Midbrain (tissue), 1 donor: Measurements from ENCODE around the gene RTP1.
"Not testable (repeated sequence)": the region's sequence is repeated elsewhere in the genome, so short reads cannot be mapped to it uniquely, and the experiment has no call there.

Experiments used
- DNase-seq: peaks from one replicate; lab custom pipeline; 2025; lab: John Stamatoyannopoulos, UW

The RTP1 gene, protein sequence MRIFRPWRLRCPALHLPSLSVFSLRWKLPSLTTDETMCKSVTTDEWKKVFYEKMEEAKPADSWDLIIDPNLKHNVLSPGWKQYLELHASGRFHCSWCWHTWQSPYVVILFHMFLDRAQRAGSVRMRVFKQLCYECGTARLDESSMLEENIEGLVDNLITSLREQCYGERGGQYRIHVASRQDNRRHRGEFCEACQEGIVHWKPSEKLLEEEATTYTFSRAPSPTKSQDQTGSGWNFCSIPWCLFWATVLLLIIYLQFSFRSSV

GRCh38 chr3:187197335-187197649 is at the start of gene RTP1:
RTP1 (plus strand) TSS chr3:187197486; CDS start chr3:187197516, 30 bp downstream.
- peak; percentile 16 for DNase-seq

DNA sequence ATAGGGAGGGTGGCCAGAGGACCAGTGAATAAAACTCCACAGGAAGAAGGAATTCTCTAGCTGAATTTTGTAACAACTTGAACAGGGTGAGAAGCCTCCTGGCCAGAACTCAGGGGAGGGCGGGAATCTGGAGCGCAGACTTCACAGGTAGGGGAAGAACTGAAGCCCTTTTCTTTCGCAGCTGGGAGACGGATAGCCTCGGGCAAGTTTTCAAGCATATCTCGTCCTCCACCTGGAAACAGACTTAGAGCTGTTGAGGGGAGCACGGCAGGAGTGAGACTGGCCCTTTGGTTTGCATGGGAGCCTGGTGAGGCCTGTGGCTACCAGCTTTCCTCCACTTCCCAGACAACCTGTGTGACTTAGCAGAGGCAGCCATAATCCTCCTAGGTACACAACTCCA is 47.1 kb upstream of the RTP1 start:
- no peak for DNase-seq

- no peak for DNase-seq
Measured at GRCh38 chr3:187150599-187150998, 46.7 kb upstream of the RTP1 start.

- no peak for DNase-seq
Measured at GRCh38 chr3:187161556-187161955, 35.7 kb upstream of the RTP1 start.

GRCh38 chr3:187162265-187162953 is 34.9 kb upstream of the RTP1 start:
- DNase-seq = no peak

- DNase-seq = peak; percentile 2
Measured at GRCh38 chr3:187165144-187165543, 32.1 kb upstream of the RTP1 start.

DNA sequence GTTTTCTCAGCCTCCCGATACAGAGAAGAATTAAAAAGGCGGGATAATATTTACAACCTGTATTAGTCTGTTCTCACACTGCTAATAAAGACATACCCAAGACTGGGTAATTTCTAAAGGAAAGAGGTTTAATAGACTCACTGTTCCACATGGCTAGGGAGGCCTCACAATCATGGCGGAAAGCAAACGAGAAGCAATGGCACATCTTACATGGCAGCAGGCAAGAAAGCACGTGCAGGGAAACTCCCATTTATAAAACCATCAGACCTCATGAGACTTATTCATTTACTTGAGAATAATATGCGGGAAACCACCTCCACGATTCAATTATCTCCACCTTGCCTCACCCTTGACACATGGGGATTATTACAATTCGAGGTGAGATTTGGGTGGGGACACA is 30.5 kb upstream of the RTP1 start:
- no peak for DNase-seq

DNA sequence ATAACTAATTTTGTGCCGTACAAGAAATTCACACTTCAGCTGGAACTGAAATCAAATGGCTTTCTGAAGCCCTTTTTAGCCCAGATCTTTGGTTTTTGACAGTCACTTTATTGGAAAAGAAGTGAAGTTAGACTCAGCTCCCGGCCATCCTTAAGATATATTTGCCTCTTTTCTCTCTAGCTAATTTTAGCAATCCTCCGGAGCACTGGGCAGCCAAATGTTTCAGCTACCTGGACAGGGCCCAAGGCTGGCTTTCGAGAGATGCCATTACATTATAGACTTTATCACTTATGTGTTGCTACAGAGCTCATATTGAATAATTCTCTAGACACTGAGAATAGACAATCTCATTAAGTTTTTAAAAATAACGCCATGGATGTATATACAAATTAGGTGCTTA is 29.5 kb upstream of the RTP1 start:
- DNase-seq = no peak

DNA sequence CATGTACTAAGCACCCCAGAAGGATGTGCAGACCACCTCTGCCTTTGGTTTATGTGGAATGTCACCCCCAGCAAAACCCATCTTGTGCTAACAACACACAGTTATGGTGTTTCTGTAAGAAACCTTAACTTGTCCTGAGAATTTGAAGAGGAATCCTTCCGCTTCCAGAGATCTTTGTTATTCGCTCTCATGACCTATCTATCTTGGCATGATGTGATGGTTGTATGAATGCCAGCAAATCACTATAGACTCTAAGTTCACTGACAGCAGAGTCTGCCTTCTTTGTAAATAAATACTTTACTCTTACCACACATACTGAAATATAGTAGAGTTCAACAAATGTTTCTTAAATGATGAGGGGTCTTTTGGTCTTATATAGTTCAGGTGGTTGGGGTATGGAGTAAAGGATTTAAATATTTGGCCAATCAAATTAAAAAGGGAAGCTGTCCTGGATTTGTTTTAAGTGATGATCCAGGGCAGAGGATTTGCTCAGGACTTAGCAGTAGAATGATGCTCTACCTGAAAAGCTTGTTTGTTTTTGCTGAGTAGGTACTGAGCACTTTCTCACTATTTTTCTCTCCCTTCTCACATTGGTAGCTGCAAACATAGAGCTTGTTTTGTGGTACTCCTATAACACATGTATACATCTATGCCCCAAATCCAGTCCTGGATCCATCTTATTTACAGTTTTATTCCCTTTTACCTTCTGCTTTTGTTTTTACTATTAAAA is 27.9 kb upstream of the RTP1 start:
- no peak for DNase-seq

DNA sequence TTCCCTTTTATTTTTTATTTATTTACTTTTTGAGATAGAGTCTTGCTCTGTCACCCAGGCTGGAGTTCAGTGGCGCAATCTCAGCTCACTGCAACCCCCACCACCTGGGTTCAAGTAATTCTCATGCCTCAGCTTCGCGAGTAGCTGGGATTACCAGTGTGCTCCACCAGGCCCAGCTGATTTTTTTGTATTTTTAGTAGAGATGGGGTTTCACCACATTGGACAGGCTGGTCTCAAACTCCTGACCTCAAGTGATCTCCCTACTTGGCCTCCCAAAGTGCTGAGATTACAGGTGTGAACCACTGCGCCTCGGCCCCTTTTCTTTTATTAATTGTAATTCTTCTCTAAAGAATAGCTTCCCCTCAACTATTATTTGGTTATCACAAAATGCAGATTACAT is 26.4 kb upstream of the RTP1 start:
- DNase-seq = not testable (repeated sequence)

GRCh38 chr3:187172929-187173328 is 24.4 kb upstream of the RTP1 start:
- no peak for DNase-seq

GRCh38 chr3:187181454-187182170 is 15.7 kb upstream of the RTP1 start:
- no peak for DNase-seq

DNA sequence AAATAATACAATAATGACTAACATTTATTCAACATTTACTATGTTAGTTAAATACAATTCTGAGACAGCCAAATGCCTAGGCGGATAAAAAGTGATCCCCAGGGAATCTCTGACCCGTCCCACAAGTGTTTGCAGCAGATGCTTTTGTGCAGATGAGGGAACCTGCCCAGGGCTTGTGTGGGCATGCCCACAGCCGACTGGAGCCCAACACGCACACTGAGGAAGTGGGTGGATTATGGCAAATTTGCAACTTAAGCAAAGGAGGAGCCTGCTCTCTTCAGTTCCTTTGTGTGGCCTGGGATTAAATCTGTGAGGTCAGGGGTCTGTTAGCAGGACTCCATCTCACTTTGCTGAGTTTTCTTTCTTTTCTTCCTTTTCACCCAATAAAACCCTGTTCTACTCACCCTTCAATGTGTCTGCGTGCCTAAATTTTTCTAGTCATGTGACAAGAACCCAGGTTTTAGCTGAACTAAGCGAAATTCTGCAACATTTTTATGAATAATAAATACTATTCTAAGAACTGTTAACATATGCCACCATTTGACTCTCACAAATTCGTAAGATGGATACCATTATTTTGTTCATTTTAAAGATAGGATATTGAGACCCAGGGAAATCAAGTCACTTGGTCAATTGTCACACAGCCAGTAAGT is 13.9 kb upstream of the RTP1 start:
- no peak for DNase-seq

GRCh38 chr3:187183903-187184302 is 13.4 kb upstream of the RTP1 start:
- no peak for DNase-seq

- no peak for DNase-seq
Measured at GRCh38 chr3:187185759-187186158, 11.5 kb upstream of the RTP1 start.

DNA sequence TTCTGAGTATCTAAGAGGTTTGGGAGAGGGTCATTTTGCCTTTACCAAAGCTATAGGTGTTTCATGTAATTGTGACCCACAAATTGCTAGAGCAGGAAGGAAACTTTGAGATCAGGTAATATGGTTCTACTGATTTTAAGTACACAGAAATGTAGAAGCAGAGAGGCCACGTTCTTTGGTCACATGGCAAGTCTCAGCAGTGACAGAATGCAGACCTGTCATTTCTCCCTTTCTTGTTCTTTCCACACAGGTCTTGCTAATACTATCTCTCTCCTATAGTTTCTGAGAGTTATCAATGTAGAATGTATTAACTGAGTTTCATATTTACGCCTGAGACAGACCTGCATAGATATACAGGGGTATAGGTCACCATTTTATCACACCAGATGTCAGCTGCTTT is 10.9 kb upstream of the RTP1 start:
- DNase-seq = no peak

- no peak for DNase-seq
Measured at GRCh38 chr3:187186801-187187421, 10.4 kb upstream of the RTP1 start.

- DNase-seq = no peak
Measured at GRCh38 chr3:187188931-187189330, 8.4 kb upstream of the RTP1 start.

DNA sequence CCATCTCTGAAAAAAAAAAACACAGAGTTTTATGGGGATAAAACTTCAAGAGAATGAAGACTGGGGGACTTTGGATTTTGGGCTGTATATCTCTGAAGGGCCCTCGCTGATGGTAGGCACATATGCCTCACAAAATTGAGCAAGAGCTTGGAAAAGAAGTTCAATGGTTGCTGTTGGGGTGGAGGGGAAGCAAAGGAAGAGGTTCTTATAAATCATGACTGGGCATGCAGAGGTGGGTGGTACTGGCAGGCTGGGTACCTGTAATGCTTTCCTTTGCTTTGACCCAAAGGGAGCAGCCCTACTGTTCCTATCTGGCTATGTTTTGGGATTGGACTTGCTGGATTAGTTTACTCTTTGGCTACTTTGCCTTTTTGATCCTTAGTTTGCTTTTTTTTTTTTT is 6.0 kb upstream of the RTP1 start:
- DNase-seq = no peak

DNA sequence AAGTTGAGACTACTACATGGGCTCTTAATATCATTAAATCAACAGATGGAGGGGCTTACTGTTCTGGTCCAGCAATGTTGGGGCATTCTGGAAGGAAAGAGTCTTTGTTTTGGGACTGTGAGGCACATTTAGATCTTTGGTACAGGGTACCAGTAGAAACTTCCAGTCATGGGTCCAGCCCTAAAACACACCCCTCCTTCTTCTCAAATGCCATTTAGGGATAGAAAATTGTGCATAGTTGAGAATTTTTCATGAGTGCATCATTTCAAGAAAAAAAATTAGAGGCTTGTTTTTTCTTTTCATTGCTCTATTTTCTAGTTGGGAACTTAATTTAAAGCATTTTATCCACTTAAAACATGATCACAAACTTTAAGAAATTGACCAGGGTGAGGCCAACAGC is 4.1 kb upstream of the RTP1 start:
- DNase-seq = no peak

DNA sequence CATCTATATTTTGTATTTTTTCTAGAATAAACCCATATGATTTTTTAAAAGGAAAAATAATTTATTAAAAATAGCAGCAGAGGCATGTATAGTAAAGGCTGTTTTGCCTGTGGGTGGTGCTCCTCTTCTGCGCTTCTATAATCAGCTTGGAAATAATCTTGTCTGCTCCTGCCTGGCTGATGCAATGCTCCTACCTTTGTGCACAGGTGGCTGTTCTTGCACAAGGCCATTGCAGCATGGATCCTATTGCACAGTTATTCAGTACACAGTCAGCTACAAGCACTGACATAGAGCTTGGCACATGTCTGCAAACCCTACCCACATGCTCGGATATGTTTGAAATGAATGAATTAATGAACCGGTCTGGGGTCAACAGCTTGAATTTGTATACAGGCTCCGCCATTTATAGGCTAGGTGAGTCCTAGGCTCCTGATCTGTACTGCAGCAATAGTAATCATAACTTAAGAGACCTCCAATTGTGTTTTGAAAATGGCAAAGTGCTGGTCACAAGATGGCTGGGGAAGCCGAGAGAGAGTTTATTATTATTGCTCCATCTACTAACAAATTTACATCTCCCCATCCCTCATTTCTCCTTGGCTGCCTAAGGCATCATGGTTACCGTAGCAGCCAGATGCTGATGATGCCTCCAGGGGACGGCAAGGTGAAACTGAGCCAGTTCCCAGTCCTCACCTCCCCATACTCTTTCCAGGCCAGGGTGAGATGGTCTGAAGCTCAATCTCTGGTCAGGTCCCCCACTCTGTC is 532 bp upstream of the RTP1 start:
- no peak for DNase-seq
